Measurements from ENCODE around the gene PPP2R1A.
A peak's percentile ranks its signal among the peaks of the same experiment; 100 is the strongest.
"Not testable (repeated sequence)": the region's sequence is repeated elsewhere in the genome, so short reads cannot be mapped to it uniquely, and the experiment has no call there.

Gene PPP2R1A

DNA sequence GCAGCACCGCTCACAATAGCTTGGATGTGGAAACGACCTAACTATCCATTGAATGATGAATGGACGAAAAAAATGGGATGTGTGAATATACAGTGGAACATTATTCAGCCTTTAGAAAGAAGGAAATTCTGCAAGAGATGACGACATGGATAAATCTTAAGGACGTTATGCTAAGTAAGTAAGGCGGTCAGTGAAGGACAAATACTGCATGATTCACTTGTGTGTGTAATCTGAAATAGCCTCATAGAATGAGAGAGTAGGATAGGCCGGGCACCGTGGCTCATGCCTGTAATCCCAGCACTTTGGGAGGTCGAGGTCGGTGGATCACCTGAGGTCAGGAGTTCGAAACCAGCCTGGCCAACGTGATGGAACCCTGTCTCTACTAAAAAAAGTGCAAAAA, 54.2 kb downstream of the PPP2R1A start:
- DNase-seq (ENCODE audit: low read depth), result no peak

DNA sequence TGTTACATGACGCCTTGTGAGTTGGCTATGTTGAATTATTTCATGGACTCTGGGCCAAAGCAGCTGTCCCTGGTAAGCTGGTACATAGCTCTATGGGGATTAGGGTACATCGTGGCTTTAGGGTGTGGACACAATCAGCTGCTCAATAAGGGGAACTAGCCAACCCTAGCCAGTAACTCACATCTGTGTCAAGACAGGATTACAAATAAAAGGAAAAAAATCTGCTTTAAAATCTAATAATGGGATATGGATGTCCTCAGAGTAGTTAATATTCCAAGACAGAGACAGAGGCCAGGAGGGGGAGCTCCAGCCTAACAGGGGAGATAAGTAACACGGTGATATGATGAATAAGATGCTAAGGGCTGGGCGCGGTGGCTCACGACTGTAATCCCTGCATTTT, 58.4 kb downstream of the PPP2R1A start:
- DNase-seq (ENCODE audit: low read depth), result peak; percentile 40

DNA sequence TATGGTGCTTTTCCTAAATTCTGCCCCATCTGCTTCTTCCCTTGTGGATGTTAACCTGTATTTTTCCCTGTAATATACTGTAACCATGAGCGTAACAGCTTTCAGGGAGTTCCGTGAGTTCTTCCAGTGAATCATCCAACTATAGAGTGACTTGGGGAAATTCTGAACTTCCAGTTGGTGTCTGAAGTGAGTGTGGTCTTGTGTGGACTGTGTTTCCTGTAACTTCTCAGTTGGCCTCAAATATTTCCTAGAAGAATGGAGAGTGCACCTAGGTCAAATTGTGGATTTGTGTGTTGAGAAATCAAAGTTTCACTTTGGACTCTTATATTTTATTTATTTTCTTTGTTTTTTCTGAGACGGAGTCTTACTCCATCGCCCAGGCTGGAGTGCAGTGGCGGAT, 68.6 kb downstream of the PPP2R1A start:
- DNase-seq (ENCODE audit: low read depth), result no peak

DNA sequence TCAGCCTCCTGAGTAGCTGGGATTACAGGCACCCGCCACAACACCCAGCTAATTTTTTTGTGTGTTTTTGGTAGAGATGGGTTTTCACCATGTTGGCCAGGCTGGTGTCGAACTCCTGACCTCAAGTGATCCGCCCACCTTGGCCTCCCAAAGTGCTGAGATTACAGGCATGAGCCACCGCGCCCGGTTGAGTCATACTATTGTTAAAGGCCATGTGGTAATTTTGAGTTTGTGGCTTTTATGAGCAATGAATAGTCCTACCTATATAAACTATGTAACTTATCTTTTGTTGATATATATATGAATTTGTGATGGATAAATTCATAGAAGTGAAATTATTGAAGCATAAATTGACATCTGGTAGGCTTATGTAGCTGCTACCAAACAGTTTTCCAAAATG, 75.7 kb downstream of the PPP2R1A start:
- DNase-seq (ENCODE audit: low read depth), result not testable (repeated sequence)

DNA sequence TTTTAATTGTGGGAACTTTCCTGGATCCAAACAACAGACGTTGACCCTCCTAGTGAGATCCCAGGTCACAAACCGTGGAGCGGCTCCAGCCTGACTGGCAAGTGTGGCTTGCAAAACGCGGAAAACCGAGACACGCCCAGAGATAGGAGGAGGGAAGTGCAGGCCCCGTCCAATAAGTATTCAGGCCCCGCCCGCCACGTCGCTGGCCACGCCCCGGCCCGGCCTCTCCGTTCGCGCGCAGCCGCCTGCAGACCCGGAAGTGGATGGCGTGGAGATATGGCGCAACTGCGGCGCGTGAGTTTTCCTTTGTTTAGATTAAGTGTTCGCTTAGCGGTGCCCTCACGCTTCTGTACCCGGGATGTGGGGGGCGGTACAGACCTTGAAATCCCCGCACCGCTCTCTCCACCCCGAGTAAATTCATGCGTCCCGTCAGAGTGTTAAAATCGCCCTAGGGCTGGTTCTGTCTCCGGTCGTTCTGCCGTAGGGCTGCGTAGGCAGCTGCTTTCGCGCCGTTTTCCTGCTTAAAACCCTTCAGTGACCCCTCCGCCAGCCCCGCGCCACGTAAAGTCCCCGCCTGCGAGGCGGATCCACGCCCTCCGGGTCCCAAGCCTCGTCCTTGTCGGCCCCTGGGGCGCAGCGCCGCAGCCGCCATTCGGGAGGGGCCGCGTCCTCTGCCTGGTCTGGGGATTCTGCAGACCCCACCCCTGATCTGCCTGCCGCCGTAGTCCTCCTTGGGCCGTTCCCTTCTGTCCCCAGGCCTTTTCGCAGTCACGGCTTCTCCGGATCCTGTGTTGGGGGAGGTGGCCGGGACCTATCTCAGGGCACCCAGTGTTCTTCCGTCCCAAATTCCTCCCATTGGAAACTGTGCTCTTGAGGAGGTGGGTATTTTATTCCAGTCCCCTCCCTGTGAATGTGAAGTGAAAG, 79.7 kb downstream of the PPP2R1A start, which contains the start of gene ZNF766:
Gene ZNF766 (plus strand): TSS at position 250 of the 924 bp plus-strand sequence. CDS start 27 bp downstream, at position 277.
- DNase-seq (ENCODE audit: low read depth), result peak; percentile 95

DNA sequence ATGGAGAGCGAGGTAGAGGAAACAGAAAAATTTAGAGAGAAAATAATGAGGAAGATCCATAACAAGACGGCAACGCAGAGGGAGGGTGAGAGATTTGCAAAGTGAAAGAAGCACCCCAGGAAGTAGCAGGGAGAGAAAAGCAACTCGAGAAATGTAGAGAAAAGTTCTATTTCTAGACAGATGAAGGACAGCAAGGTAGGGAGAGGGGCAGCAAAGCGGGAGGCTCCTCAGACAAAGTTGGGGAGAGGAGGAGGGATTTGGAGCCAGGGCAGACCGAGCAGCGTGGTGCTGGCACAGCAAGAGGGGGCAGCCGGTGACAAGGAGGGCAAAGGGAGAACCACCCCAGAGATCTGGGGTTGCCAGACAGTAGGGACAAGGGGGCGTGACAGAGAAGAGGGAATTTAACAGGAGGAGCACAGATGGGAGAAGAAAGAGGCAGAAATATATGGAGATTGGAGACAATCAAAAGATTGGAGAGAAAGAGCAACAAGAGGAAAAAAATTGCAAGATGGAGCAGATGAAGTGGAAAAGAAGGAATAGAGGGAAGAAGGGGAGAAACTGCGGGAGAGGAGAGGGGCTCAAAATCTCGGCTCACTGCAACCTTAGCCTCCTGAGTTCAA, 80.5 kb downstream of the PPP2R1A start:
- DNase-seq (ENCODE audit: low read depth), result no peak

DNA sequence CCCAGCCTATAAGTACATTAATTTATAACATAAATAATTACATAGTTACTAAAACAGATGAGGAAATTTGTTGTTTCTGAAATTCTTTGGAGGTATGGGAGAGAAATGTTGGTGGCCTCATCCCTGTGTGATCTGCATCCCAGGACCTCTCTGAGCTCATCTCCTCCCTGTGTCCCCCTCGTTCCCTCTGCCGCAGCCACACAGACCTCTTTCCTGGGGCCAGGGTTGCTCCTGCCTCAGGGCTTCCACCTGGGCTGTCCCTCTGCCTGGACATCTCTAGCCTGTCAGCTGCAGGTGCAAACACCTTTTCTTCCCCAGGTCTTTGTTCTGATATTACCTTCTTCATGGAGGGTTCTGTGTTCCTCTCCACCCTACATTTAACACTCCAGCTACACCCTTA, 83.4 kb downstream of the PPP2R1A start:
- no peak for DNase-seq (ENCODE audit: low read depth)

DNA sequence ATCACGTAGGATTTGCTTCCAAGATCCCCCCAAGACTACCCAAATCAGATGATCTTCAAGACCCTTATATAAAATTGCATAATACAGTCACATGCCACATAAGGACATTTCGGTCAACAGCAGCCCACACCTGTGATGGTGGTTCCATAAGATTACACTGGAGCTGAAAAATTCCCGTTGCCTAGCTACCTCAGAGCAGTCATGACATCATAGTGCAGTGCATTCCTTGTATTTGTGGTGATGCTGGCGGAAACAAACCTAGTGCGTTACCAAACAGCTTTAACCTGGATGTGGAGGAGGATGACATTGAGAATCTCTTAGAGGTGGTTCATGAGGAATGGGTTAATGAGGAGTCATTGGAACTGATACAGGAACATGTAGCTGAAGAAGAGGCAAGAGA, 84.3 kb downstream of the PPP2R1A start:
- DNase-seq (ENCODE audit: low read depth), result no peak

DNA sequence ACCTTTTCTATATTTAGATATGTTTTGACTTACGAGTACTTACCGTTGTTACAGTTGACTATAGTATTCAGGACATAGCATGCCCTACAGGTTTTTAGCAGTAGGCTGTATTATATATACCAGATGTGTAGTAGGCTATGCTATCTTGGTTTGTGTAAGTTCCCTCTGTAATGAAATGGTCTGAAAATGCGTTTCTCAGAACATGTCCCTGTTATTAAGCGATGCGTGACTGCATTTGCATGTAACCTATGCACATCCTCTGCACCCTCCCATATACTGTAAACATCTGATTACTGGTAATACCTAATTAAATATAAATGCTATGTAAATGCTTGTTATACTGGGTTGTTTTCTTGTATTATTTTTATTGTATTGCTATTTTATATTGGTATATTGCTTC, 86.1 kb downstream of the PPP2R1A start:
- DNase-seq (ENCODE audit: low read depth), result no peak

DNA sequence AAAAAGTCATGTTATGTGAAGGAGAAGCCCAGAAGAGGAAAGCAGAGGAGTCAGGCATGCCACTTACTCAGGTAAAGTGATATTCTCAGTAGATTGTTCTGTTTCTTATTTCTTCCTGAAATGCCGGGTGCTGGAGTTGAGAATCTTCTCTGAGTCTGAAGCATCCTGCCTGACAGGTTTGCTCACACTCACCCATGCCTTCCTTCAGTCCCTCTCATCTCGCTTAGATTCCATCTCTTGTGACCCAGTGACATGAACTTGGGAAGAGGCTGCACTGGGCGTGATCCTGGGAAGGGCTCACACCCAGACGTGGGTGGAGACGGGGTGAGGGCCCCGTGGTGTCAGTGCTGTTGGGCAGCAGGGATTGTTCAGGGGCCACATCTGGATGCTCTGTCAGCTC, 87.6 kb downstream of the PPP2R1A start:
- no peak for DNase-seq (ENCODE audit: low read depth)
